Measurements from ENCODE around the gene ERN2.

DNA sequence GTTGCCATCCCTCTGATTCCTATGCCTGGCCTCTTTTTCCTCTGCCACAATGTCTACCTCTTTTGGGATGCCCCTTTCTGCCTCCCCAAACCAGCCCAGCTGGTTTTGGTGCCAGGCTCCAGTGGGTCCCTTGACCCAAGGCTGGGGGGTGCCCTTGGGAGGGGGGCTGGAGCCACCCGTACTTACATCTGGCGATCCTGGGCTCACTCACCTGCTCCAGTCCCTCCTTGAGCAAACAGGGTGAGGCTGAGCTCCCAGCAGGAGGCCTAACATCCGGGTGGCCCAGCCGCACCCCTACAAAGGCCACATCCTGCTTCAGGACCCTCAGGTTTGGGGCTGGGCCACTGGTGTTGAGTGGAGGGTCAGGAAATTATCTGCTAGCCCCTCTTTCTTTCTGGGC, 1.2 kb downstream of the ERN2 start:
- TF ChIP-seq, protein P1, sequence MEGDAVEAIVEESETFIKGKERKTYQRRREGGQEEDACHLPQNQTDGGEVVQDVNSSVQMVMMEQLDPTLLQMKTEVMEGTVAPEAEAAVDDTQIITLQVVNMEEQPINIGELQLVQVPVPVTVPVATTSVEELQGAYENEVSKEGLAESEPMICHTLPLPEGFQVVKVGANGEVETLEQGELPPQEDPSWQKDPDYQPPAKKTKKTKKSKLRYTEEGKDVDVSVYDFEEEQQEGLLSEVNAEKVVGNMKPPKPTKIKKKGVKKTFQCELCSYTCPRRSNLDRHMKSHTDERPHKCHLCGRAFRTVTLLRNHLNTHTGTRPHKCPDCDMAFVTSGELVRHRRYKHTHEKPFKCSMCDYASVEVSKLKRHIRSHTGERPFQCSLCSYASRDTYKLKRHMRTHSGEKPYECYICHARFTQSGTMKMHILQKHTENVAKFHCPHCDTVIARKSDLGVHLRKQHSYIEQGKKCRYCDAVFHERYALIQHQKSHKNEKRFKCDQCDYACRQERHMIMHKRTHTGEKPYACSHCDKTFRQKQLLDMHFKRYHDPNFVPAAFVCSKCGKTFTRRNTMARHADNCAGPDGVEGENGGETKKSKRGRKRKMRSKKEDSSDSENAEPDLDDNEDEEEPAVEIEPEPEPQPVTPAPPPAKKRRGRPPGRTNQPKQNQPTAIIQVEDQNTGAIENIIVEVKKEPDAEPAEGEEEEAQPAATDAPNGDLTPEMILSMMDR (conservative IDR thresholded peaks at IDR 0.05): no peak
- TF ChIP-seq EZH2 (IDR thresholded peaks at IDR 0.05; ENCODE audit: low read depth): no peak

All from PC-9 (cell line).